Measurements from ENCODE around the gene SFTPA2.
"Not testable (repeated sequence)": the region's sequence is repeated elsewhere in the genome, so short reads cannot be mapped to it uniquely, and the experiment has no call there.

The SFTPA2 gene

DNA sequence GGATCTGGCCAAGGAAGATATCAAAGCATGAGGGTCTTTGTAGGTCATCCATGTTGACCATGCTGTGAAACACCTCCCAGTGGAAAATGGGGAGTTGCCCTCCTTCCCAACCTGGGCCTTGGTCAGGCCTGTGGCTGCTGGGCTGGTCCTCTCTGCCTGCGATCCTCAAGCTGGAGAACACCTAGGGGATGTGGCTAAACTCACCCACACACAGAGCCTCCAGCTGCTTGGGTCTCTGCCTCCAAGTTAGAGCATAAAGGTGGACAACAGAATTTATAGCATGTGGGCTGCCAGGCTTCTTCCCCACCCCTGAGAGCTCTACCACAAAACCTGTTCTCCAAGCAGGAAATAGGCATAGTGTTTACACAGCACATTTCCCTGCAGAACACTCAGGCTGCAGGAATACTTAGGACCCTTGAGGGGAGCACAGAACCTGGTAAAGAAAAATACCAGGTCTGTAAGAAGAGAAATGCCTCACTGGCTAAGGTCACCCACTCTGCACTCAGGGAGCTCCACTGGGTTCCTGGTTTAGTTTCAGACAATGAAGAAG lies at the start of gene SFTPA2:
Gene SFTPA2, minus strand, starts transcription at position 248 of the 550 bp plus-strand sequence. CDS start 924 bp downstream, outside the sequence.
- no peak for DNase-seq (ENCODE audit: low spot score)

DNA sequence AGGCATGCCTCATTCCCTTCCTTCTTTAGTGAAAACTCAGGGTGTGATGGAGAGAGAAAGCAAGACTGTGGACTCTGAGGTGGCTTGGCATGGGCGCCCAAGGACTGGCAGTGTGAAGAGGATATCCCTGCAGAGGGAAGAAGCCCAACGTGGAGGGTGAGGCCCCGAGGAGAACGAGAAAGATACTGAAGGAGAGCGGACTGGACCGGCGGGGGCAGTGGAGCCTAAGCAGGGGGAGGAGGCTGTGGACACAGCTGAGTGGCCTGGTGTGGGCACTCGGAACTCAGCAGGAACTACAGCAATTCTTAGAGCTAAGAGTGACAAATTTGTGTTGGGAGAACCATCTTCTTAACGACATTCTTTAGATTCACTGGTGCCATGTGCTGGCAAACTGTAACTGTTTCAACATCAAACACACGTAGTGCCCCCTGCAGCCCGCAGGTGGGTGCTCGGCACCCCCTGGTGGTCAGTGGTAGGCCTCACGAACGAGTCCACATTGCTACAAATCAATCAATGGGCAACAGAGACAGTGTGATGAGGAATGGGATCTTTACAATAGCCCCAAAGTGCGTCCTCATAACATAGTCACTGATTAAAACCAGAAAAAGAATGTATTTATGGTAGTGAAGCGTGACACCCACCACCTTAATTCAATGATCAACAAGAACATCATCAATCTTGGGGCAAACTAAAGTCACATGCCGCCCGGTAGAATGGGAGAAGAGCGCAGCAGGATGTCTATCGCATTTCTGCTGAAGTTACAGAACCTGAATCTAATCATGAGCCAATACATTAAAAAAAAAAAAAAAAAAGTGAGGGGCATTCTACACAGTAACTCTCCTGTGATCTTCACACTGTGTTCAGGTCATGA lies 48.5 kb upstream of the SFTPA2 start:
- peak; percentile 26 for DNase-seq (ENCODE audit: low spot score)

DNA sequence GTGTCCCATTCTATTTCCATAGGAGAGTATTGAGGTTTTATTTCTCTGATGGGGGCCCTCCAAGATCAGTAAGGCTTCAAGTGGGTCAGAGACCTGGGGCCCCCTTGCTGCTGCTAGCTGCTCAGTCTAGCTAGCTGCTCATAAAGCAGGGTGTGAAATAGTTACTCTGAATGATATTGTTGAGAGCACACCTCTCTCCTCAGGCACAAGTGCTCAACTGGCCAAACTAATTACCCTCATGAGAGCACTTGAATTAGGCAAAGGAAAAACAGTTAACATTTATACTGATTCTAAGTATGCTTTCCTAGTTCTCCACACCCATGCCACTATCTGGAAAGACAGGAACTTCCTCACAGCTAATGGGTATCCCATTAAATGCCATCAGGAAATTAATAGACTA lies 45.1 kb upstream of the SFTPA2 start:
- DNase-seq (ENCODE audit: low spot score) = no peak

DNA sequence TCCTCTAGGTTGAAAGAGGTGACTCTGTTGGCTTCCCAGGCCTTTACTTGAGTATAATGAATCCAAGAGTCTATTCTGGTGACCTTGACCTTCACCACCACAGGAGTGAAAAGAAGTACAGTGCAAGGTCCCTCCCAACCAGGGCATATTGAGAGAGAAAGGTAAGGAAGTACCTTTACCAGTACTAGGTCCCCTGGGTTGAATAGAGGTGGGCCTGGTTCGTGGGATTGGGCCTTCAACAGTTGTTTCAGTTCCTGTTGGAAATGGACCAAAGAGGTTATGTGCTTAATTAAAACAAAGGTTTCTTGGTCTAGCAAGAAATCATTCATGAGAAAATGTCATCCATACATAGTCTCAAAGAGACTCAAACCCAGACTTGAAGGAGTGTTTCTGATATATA lies 44.1 kb upstream of the SFTPA2 start:
- no peak for DNase-seq (ENCODE audit: low spot score)

DNA sequence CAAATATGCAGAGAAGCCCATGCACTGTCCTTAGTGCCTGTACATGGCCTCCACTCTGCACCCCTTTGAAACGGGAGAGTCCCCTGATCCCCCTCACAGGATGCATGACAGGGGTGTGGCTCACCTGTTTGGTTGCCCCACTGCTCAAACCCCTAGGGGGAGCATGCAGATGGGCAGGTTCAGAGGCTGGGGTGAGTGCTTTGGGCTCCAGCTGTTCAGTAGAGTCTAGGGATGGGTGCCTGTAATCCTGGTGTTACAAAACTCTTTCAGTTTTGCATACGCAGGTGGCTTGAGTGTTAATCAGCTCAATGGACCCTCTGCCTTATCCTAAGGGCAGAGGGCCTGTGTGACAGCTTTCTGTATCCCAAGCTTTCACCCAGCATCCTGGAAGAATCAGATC lies 42.7 kb upstream of the SFTPA2 start:
- no peak for DNase-seq (ENCODE audit: low spot score)

DNA sequence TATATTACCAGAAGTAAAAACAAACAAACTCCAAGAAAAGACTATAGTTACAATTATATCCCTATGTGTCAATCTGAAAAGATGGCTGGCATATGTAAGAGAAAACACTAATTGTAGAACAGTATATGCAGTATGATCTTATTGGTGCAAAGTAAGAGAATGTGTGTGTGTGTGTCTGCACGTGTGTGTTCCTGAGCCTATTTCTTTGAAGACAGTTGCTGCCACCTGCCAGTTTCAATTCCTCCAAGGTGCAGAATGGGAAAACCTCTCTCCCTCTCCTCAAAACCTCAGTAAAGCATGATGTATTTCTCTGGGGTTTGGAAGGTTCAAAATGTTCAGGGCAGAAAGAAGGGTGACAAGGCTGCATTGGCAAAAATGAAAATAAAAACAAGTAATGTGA lies 41.7 kb upstream of the SFTPA2 start:
- DNase-seq (ENCODE audit: low spot score) = no peak

DNA sequence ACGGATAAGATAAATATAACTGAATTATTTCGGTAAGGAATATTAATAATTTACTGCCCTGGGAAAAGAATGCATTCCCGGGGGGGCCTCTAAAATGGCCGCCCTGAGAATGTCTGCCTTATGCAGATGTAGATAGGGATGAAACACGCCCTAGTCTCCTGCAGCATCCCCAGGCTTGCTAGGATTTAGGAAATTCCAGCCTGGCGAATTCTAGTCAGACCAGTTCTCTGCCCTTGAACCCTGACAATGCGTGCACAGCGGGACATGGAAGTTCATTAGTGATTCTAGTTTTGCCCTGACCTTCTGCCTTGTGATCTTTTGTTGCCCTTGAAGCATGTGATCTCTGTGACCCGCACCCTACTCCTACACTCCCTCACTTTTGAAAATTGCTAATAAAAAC lies 39.4 kb upstream of the SFTPA2 start:
- DNase-seq (ENCODE audit: low spot score) = not testable (repeated sequence)

DNA sequence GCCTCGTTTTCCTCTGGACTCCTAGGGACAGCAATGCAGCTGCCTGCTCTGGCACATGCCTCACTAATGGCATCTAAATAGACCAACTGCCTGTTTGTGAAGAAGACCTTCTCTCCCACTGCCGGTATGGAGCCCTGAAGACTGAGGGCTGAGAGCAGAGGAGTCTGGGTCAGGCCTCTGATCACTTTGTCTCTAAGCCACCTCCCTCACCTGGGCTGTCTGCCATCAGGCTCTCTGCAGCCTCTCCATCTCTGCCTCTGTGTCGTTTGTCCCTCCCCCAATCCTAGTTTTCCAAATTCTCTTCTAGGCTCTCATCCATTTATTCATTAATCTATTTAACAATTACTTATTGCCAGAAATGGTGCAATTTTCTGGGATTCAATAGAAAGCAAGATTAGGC lies 35.3 kb upstream of the SFTPA2 start:
- DNase-seq (ENCODE audit: low spot score) = no peak

DNA sequence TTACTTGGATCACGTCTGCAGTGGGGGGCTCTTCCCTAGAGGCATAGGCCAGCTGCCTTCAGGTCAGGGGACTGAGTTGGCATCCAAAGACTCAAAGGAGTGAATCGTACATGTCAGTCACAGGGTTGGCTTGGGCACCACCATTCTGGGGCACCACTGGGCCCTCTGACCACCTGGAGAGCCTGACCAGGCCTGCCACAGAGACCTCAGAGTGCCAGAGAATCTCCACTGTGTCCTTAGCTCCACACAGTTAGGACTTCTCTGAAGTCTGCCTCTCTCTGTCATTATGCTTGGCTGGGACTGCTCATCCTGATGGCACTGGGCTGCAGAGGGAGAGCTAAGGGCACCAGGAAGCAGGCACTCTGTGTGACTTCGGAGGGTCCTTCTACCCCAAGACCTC lies 34.4 kb upstream of the SFTPA2 start:
- DNase-seq (ENCODE audit: low spot score) = not testable (repeated sequence)

DNA sequence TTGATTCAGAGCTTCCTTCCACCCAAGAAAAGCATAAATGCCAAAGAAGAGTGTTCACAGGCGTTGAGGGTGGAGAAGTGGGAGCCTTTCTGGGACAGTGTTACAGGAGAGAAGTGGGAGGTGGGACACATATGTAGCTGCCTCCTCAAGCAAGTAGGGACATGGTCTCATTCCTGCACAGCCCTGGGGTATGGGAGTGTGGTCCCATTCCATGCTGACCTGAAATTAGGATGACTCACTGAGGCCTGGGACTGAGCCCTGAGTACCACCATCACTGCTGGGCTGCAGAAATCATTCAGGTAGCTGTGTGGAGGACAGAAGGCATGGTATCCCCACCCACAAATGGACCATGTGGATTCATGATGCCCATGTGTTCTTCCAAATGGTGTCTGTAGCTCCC lies 33.2 kb upstream of the SFTPA2 start:
- DNase-seq (ENCODE audit: low spot score) = no peak

DNA sequence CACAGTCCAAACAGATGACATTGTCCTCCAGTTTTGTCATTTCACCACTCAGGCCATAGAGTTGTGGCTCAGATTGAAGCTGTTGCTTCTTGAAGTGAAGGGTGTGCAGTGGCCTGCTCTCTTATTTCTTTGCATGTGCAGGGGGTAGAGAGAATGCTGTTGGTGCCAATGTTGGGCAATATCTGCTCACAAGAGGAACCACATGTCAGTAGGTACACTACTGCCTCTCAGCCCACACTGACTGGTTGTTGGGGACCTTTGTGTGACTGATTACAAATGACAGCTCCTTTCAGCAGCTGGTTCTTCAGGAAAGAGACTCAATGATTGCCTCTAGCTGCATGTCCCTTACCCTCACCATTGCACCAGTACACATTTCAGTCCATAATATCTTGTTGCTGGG lies 28.6 kb upstream of the SFTPA2 start:
- DNase-seq (ENCODE audit: low spot score) = no peak

DNA sequence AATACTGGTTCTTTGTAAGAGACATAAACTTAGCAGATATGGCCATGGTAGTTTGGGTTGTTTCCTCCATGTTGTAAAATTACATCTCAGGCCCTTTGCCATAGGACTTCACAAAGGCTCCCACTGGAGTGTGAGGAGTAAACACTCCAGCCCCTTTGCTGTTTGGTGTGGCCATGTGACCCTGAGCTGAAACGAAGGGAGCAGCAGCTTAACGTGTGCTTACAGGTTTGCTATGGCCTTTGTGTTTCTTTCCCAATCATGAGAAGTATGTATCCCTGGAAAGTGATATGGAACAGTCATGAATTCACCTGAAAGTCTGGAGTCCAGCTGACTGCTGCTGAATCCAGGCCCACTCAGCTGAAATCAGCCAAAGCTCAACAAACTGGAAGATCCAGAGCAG lies 26.7 kb upstream of the SFTPA2 start:
- DNase-seq (ENCODE audit: low spot score) = no peak

DNA sequence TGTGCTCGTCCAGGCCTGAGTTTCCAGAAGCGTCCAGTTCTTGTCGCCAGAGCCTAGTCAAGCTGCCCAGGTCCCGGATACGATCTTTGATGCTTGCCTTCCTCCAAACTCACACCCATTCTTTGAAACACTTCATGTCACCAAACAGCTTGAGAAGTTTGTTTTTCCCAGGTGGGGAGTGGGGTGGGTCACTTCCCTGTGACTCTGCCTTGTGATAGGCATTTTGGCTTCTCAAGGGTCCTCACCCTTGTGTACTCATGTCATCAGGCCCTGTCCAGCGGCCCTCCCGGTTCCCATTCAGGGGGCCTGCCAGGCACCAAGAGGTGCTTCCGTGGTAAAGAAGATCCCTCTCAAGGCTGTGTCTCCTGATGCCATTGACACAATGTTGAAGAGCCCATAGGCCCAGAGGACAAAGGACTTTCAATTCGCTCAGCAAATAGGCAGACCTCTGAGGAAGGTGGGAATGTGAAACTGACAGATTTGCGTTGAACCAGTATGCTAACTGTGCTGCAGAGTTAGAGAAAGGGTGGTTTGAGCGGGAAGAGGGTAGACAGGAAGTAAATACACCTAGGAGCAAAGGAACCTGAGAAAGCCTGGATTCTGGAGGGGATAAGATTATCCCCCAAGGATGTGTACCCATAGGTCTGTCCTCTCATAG lies 25.8 kb upstream of the SFTPA2 start:
- DNase-seq (ENCODE audit: low spot score) = no peak

DNA sequence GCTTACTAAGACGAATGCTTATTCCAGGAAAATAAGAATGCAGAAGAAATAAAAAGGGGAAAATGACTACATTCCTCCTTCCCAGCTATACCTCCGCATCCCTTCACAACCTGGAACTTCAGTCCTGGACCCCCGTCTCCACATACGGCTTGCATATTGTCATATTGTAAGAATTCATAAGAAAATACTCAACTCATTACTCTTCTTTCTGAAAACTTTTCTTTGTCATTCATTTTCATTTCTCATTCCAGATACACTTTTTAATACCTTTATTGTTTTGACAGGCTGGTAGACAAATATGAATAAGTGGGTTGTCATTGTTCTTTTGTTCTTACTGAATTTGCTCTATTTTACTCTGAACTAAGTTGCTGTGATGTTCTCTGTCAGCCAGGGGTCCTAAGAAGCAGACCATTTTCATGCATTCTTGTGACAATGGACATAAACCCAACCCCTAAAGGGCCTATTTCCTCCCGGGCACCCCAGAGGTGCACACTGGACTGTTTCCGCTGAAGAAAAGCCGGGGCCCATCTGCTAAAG lies 23.3 kb upstream of the SFTPA2 start:
- no peak for DNase-seq (ENCODE audit: low spot score)

DNA sequence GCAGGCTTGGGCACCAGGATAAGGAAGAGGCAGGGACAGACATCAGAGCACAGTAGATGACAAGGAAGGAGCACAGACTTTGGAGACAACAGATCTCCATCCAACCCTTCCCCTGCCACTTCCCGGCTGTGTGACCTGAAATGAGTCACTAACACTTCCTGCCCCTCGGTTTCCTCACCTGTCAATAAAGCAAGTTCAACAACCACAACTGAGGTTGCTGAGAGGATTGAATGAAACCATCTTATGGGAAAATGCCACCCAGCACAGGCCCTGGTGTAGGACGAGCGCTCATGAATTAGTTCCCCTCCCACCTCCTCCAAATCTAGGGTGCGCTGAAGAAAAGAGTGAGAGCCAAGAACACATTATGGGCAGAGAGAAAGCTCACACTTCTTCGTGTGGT lies 22.7 kb upstream of the SFTPA2 start:
- DNase-seq (ENCODE audit: low spot score) = not testable (repeated sequence)

DNA sequence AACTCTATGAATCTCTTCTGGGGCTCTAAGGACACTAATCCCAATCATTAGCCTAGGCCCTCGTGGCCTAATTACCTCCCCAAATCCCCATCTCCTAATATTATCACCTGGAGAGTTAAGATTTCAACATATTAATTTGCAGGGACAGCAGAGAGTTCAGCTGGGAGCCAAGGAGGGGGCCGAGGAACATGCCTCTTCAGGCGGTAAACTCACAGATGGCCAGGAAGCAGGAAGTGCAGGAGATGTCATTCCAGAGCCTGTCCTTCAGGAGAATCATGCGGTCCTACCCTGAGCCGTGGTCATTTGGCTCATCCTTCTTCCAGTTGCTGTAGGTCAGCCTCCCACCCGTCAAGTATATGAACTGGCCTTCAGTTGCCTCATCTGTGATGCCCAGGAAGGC lies 21.9 kb upstream of the SFTPA2 start:
- DNase-seq (ENCODE audit: low spot score) = no peak

DNA sequence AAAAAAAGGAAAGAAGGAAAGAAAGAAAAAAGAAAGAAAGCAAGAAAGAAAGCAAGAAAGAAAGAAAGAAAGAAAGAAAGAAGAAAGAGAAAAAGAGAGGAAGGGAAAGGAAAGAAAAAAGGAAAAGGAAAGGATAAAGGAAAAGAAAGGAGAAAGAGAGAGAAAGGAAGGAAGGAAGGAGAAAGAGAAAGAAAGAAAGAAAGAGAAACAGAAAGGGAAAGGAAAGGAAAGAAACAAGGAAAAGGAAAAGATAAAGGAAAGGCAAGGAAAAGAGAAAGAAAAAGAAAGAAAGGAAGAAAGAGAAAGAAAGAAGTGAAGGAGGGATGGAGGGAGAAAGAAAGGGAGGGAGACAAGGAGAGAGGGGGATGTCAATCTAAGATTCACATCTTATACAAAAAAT lies 20.8 kb upstream of the SFTPA2 start:
- no peak for DNase-seq (ENCODE audit: low spot score)

DNA sequence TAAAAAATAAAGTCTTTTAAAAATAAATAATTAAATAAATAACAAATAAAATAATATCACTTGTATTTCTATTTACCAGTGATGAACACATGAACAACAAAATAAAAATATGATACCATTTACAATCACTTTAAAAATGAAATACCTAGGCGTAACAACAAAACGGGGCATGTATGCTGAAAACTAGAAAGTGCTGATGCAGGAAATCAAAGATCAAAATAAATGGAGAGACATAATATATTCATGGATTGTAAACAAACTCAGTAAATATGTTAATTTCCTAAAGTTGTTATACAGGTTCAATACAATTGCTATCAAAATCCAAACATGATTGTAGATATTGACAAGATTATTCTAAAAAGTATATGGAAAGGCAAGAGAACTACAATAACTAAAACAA lies 19.2 kb upstream of the SFTPA2 start:
- no peak for DNase-seq (ENCODE audit: low spot score)

DNA sequence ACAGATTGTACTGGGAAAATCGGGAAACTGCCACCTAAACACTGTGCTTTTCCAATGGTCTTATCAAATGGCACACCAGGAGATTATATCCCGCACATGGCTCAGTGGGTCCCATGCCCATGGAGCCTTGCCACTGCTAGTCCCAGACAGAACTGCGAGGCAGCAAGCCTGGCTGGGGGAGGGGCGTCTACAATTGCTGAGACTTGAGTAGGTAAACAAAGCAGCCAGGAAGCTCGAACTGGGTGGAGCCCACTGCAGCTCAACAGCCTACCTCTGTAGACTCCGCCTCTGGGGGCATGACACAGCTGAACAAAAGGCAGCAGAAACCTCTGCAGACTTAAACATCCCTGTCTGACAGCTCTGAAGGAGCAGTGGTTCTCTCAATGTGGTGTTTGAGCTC lies 10.4 kb upstream of the SFTPA2 start:
- DNase-seq (ENCODE audit: low spot score) = not testable (repeated sequence)

DNA sequence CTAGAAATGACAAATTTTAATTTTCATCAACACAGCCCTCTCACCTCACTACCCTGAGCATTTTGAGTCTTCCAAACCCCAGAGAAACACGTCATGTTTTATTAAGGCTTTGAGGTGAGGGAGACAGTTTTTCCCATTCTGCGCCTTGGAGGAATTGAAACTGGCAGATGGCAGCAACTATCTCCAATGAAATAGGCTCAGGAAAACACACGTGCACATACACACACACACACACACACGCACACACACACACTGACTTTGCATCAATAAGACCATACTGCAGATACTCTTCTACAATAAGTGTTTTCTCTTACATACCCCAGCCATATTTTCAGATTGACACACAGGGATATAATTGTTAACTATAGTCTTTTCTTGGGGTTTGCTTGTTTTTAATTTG lies 3.2 kb upstream of the SFTPA2 start:
- DNase-seq (ENCODE audit: low spot score) = no peak

DNA sequence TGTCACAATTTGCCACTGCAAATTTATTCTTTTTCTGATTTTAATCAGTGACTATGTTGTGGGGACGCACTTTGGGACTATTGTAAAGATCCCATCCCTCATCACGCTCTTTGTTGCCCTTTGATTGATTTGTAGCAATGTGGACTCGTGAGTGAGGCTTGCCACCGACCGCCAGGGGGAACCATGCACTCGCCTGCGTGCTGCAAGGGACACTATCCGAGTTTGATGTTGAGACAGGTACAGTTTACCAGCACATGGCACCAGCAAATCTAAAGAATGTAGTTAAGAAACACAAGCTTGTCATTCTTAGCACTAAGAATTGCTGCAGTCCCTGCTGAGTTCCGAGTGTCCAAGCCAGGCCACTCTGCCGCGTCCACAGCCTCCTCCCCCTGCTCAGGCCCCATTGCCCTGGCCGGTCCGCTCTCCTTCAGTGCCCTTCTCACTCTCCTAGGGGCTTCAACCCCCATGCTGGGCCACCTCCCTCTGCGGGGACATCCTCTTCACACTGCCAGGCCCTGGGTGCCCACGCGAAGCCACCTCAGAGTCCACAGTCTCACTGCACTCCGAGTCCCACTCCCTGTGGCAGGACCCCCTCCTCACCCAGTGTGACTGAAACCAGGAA lies 2.0 kb upstream of the SFTPA2 start:
- peak; percentile 41 for DNase-seq (ENCODE audit: low spot score)

DNA sequence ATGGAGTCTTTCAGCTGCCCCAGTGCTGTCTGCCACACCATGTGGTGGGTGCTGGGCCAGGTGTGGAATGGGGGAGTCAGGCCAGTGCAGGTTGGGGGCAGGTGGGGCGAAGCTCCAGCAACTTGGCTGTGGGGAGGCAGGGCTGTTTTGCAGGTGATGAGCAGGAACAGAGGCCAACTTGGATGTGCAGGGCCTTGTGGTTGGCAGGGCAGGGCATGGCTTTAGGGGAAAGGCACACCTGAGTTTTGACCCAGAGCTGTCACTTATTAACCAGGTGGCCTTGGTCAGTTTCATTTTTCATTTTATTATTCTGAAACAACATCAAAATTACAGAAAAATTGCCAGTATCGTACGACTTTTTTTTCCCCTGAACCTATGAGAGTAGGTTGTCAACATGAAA lies 1.1 kb upstream of the SFTPA2 start:
- no peak for DNase-seq (ENCODE audit: low spot score)

DNA sequence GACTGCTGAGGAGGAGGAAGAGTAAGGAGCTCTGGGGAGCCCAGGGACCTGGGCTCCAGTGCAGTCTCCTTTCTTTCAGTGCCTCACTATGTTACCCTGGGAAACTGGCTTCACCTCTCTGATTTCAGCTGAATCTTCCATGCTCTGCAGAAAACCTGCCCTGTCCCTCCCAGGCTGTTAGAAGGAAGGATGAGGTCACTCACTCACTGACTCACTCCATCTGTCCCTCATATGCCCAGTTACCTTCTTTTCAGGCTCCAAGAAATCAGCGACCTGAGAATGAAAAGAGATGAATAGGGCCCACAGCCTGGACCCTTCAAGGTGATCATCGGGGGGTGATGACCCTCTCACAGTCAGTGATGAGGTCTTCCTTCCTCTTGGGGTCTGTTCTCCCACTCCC lies 481 bp downstream of the SFTPA2 start:
- DNase-seq (ENCODE audit: low spot score) = peak; percentile 16
